Endothelial cell of umbilical vein (primary cell): Measurements from ENCODE around the gene MRPL24.

Experiments
- CTCF ChIP-seq, 2 donors: IDR thresholded peaks; 1 replicate in 1 of 2; 2 replicates in 1 of 2; pipeline ENCODE4 v1.5.1; 2011; ENCODE audit warnings: low read length in 2 of 2, mild to moderate bottlenecking in 2 of 2, moderate library complexity in 2 of 2, control low read depth in 1 of 2, inconsistent platforms in 1 of 2, low read depth in 1 of 2; ENCODE audit not compliant: insufficient read depth in 1 of 2; ENCODE audit errors: extremely low read depth in 1 of 2
- JUN ChIP-seq: IDR thresholded peaks from 2 replicates; pipeline ENCODE4 v1.6.1; 2011; ENCODE audit warnings: borderline replicate concordance, low read depth; ENCODE audit not compliant: insufficient read length, insufficient read depth
- MYC ChIP-seq: IDR thresholded peaks from one replicate; pipeline ENCODE4 v1.6.1; 2011; ENCODE audit warnings: mild to moderate bottlenecking, low read depth, low read length

- TF ChIP-seq JUN (no peak), MYC (no peak), CTCF (IDR thresholded peaks at IDR 0.05; ENCODE audit: extremely low read depth in 1 of 2, insufficient read depth in 1 of 2, low read depth in 1 of 2, low read length in 2 of 2) (no peak)
Observed at GRCh38 chr1:156781585-156782186, 40.8 kb upstream of the MRPL24 start.
